Brain pericyte (primary cell): ENCODE data around the gene PPM1J.
"Not testable (repeated sequence)": the region's sequence is repeated elsewhere in the genome, so short reads cannot be mapped to it uniquely, and the experiment has no call there.

Experiments
- DNase-seq: peaks from one replicate; pipeline ENCODE4 v3.0.0-alpha.2; 2012; ENCODE audit warnings: low read depth, low spot score

Gene PPM1J

GRCh38 chr1:112715264-112716053 lies at the start of gene PPM1J:
PPM1J (minus strand) TSS chr1:112715332; CDS start chr1:112715301, 31 bp downstream.
- DNase-seq, result no peak

GRCh38 chr1:112762541-112763500 lies 47.7 kb upstream of the PPM1J start:
- no peak for DNase-seq

- no peak for DNase-seq
Measured at GRCh38 chr1:112761714-112762480, 46.8 kb upstream of the PPM1J start.

GRCh38 chr1:112759228-112759627 lies 44.1 kb upstream of the PPM1J start:
- DNase-seq, result no peak

GRCh38 chr1:112754116-112754628 lies 39.0 kb upstream of the PPM1J start:
- no peak for DNase-seq

GRCh38 chr1:112748396-112748795 lies 33.3 kb upstream of the PPM1J start:
- DNase-seq, result no peak

- DNase-seq, result no peak
Measured at GRCh38 chr1:112744009-112744578, 29.0 kb upstream of the PPM1J start.

- DNase-seq, result no peak
Measured at GRCh38 chr1:112743174-112744008, 28.3 kb upstream of the PPM1J start.

GRCh38 chr1:112737573-112737972 lies 22.4 kb upstream of the PPM1J start:
- no peak for DNase-seq

- DNase-seq, result no peak
Measured at GRCh38 chr1:112735752-112736151, 20.6 kb upstream of the PPM1J start.

- DNase-seq, result no peak
Measured at GRCh38 chr1:112731451-112731850, 16.3 kb upstream of the PPM1J start.

- DNase-seq, result no peak
Measured at GRCh38 chr1:112729909-112730308, 14.8 kb upstream of the PPM1J start.

GRCh38 chr1:112729011-112729410 lies 13.9 kb upstream of the PPM1J start:
- DNase-seq, result not testable (repeated sequence)

- not testable (repeated sequence) for DNase-seq
Measured at GRCh38 chr1:112728306-112728971, 13.3 kb upstream of the PPM1J start.

GRCh38 chr1:112727716-112728115 lies 12.6 kb upstream of the PPM1J start:
- no peak for DNase-seq

GRCh38 chr1:112724240-112724639 lies 9.1 kb upstream of the PPM1J start:
- not testable (repeated sequence) for DNase-seq

- no peak for DNase-seq
Measured at GRCh38 chr1:112723511-112723839, 8.3 kb upstream of the PPM1J start.

GRCh38 chr1:112722601-112723510 lies 7.7 kb upstream of the PPM1J start:
- no peak for DNase-seq
